ENCODE measurements around the gene GOLGA8T.
"Not testable (repeated sequence)": the region's sequence is repeated elsewhere in the genome, so short reads cannot be mapped to it uniquely, and the experiment has no call there.

Gene GOLGA8T

DNA sequence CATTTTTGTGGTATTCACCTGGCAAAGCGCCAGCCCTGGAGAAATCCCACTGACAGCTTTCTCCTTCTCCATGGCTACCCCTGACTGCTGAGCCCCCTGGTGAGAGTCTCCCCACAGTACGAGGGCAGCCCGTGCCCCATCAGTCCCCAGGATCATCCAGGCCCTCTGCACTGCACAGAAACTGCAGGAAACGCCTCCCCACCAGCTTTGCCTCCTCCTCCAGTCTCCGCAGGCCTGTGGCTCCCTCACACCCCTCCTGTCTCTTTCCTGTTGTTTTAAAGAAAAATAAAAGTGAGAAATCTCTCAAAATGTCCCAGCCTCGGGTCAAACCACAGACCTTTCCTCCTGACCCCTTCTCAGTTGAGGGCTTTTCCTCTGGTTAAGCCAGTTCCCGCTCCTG is 29.4 kb downstream of the GOLGA8T start:
- not testable (repeated sequence) for H3K27me3 ChIP-seq (ENCODE audit: control insufficient read depth in 2 of 2, insufficient read depth in 2 of 2, low read length in 2 of 2); H3K4me3 ChIP-seq (ENCODE audit: low read length in 2 of 2); H3K4me1 ChIP-seq (ENCODE audit: control insufficient read depth in 2 of 2, insufficient read depth in 2 of 2, low read length in 2 of 2); H3K9me3 ChIP-seq (ENCODE audit: control insufficient read depth in 2 of 2, low read length in 2 of 2); H3K36me3 ChIP-seq (ENCODE audit: control insufficient read depth in 2 of 2, insufficient read depth in 2 of 2, low read length in 2 of 2); H3K9ac ChIP-seq (ENCODE audit: low read depth in 1 of 2, low read length in 2 of 2); H3K27ac ChIP-seq (ENCODE audit: low read depth in 2 of 2, low read length in 2 of 2)

DNA sequence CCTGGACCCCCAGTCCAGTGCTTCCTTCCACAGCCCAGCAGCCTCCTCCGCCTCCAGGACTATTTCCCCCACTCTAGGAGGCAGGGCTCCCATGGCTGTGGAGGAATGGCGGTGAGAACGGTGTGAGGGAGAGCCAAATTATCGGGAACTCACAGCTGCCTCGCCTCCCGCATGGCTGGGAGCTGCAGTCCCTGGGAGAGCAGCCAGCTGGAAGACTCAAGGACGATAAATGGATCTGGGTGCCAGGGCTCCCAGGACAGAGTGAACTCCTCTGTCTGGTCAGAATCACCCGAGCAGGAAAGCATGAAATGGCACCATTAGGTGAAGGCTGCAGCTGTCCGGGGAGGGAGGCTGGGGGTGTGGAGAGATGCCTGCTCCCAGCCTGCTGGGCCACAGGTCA is 32.6 kb downstream of the GOLGA8T start:
- H3K9ac ChIP-seq (ENCODE audit: low read depth in 1 of 2, low read length in 2 of 2); H3K4me3 ChIP-seq (ENCODE audit: low read length in 2 of 2); H3K27me3 ChIP-seq (ENCODE audit: control insufficient read depth in 2 of 2, insufficient read depth in 2 of 2, low read length in 2 of 2); H3K9me3 ChIP-seq (ENCODE audit: control insufficient read depth in 2 of 2, low read length in 2 of 2); H3K4me1 ChIP-seq (ENCODE audit: control insufficient read depth in 2 of 2, insufficient read depth in 2 of 2, low read length in 2 of 2); H3K36me3 ChIP-seq (ENCODE audit: control insufficient read depth in 2 of 2, insufficient read depth in 2 of 2, low read length in 2 of 2); H3K27ac ChIP-seq (ENCODE audit: low read depth in 2 of 2, low read length in 2 of 2): not testable (repeated sequence)

DNA sequence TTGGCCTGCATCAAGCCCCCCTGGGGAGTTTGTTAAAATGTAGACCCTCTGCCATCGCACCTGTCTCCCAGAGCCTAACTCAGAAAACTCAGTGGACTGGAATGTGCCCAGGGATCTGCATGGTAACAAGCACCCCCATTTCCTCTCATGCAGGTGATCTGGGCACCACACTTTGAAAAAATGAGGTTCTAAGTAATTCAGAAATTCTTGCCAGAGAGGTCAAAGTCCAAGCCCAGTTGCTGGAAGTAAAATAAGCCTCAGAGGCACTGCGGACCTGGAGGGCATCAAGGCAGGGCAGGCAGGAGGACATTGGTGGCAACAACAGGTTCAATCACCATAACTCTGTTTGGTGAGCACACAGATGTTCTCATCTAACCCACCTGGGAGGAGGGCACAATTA is 33.0 kb downstream of the GOLGA8T start:
- not testable (repeated sequence) for H3K27me3 ChIP-seq (ENCODE audit: control insufficient read depth in 2 of 2, insufficient read depth in 2 of 2, low read length in 2 of 2); H3K36me3 ChIP-seq (ENCODE audit: control insufficient read depth in 2 of 2, insufficient read depth in 2 of 2, low read length in 2 of 2); H3K27ac ChIP-seq (ENCODE audit: low read depth in 2 of 2, low read length in 2 of 2)

DNA sequence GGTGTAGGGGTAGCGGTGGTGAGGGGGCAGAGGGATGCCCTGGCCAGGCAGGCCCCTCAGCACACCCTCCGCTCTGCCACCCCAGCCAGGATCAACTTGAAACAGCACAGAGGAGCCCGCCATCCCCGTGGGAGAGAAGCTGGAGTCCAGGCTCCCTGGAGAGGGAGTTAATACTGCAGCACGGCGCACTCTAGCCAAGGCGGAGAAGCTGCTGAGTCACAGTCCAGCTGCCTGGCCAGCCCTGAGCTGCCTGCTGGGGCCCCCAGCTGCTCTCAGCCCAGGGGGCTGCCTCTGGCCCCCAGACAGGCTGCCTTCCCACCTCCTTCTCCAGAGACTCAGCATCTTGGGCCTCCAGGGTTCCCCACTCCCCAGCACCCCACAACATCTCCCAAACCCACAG is 36.6 kb downstream of the GOLGA8T start:
- not testable (repeated sequence) for H3K4me3 ChIP-seq (ENCODE audit: low read length in 2 of 2); H3K4me1 ChIP-seq (ENCODE audit: control insufficient read depth in 2 of 2, insufficient read depth in 2 of 2, low read length in 2 of 2); H3K36me3 ChIP-seq (ENCODE audit: control insufficient read depth in 2 of 2, insufficient read depth in 2 of 2, low read length in 2 of 2); H3K27me3 ChIP-seq (ENCODE audit: control insufficient read depth in 2 of 2, insufficient read depth in 2 of 2, low read length in 2 of 2); H3K27ac ChIP-seq (ENCODE audit: low read depth in 2 of 2, low read length in 2 of 2); H3K9ac ChIP-seq (ENCODE audit: low read depth in 1 of 2, low read length in 2 of 2); H3K9me3 ChIP-seq (ENCODE audit: control insufficient read depth in 2 of 2, low read length in 2 of 2)

More for the DNA sequence above, 33.0 kb downstream of the GOLGA8T start:
- H3K9ac ChIP-seq (ENCODE audit: low read depth in 1 of 2, low read length in 2 of 2); H3K4me3 ChIP-seq (ENCODE audit: low read length in 2 of 2); H3K4me1 ChIP-seq (ENCODE audit: control insufficient read depth in 2 of 2, insufficient read depth in 2 of 2, low read length in 2 of 2); H3K9me3 ChIP-seq (ENCODE audit: control insufficient read depth in 2 of 2, low read length in 2 of 2): not testable (repeated sequence)

DNA sequence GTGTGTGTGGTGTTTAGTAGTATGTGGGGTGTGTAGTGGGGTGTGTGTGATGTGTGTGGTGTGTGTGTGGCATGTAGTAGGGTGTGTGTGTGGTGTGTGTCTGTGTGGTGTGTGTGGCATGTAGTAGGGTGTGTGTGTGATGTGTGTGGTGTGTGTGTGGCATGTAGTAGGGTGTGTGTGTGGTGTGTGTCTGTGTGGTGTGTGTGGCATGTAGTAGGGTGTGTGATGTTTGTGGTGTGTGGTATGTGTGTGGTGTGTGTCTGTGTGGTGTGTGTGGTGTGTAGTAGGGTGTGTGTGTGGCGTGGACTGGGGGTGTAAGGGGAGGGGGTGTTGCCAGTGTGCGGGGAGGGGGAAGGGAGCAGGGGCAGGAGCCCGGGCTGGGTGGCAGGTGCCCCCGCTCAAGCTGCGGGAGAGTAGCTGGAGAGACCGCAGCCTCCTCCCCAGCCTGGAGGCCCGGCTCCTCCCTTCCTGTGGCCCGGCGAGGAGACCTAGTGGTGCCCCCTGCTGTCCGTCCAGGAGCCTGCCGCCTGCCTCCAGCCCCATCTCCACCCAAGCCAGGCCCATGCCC is 38.3 kb downstream of the GOLGA8T start:
- H3K9me3 ChIP-seq (ENCODE audit: control insufficient read depth in 2 of 2, low read length in 2 of 2); H3K27me3 ChIP-seq (ENCODE audit: control insufficient read depth in 2 of 2, insufficient read depth in 2 of 2, low read length in 2 of 2); H3K9ac ChIP-seq (ENCODE audit: low read depth in 1 of 2, low read length in 2 of 2); H3K4me3 ChIP-seq (ENCODE audit: low read length in 2 of 2); H3K27ac ChIP-seq (ENCODE audit: low read depth in 2 of 2, low read length in 2 of 2); H3K36me3 ChIP-seq (ENCODE audit: control insufficient read depth in 2 of 2, insufficient read depth in 2 of 2, low read length in 2 of 2); H3K4me1 ChIP-seq (ENCODE audit: control insufficient read depth in 2 of 2, insufficient read depth in 2 of 2, low read length in 2 of 2): not testable (repeated sequence)

DNA sequence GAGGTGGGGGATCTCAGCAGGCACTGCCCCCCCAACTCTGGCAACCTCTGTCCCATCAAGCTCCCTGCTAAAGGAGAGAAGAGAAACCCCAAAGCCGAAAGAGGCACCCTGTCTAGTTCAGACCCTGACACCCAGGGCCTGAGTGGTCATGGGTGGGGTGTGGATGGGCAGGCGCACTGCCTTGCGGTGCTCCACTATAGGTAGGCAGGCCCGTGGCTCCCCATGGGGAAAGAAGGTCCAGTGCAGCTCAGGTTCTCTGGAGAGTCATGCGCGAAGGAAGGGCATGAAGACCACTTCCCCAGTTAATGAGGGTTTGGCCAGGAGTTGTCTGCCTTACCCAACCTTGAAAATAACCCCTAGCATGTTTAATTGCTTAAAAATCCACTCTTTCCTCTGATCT is 40.4 kb downstream of the GOLGA8T start:
- not testable (repeated sequence) for H3K4me3 ChIP-seq (ENCODE audit: low read length in 2 of 2); H3K27ac ChIP-seq (ENCODE audit: low read depth in 2 of 2, low read length in 2 of 2); H3K27me3 ChIP-seq (ENCODE audit: control insufficient read depth in 2 of 2, insufficient read depth in 2 of 2, low read length in 2 of 2); H3K9me3 ChIP-seq (ENCODE audit: control insufficient read depth in 2 of 2, low read length in 2 of 2); H3K9ac ChIP-seq (ENCODE audit: low read depth in 1 of 2, low read length in 2 of 2); H3K36me3 ChIP-seq (ENCODE audit: control insufficient read depth in 2 of 2, insufficient read depth in 2 of 2, low read length in 2 of 2); H3K4me1 ChIP-seq (ENCODE audit: control insufficient read depth in 2 of 2, insufficient read depth in 2 of 2, low read length in 2 of 2)

DNA sequence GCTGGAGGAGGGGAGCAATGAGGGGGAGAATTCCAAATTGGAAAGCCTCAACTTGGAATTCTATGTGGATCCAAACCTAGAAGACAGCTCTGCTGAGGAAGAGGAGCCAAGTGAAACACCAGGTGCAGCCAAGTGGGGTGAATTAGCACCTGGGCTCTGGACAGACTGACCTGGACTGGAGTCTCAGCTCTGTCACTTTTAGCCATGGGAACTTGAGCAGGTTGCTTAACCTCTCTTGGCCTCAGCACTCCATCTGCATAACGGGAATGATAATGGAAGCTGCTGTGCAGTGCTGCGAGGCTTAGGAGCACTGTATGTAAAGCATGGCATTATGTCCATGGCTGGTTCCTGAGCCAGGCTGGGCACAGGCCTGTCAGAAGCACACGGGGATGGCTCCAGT is 41.8 kb downstream of the GOLGA8T start:
- H3K9ac ChIP-seq (ENCODE audit: low read depth in 1 of 2, low read length in 2 of 2); H3K4me3 ChIP-seq (ENCODE audit: low read length in 2 of 2); H3K9me3 ChIP-seq (ENCODE audit: control insufficient read depth in 2 of 2, low read length in 2 of 2); H3K36me3 ChIP-seq (ENCODE audit: control insufficient read depth in 2 of 2, insufficient read depth in 2 of 2, low read length in 2 of 2); H3K27ac ChIP-seq (ENCODE audit: low read depth in 2 of 2, low read length in 2 of 2); H3K27me3 ChIP-seq (ENCODE audit: control insufficient read depth in 2 of 2, insufficient read depth in 2 of 2, low read length in 2 of 2); H3K4me1 ChIP-seq (ENCODE audit: control insufficient read depth in 2 of 2, insufficient read depth in 2 of 2, low read length in 2 of 2): not testable (repeated sequence)

DNA sequence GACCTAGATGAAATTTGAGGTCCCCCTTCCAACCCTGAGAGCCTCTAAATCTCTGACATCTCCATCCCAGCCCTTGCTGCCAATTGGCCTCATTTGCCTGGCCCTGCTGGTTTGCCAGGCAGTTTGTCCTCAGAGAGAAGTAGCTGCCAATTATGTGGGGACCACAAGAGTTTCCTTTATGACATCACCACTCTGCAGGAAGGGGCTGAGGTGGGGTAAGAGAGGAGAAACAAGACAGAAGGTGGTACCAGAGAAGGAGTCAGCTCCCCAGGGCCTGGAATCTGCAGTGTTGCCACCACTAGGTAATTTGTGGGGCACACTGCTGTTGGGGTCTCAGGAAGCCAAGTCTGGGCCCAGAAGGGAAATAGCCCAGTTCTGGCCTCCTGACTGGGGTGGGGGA is 45.0 kb downstream of the GOLGA8T start:
- not testable (repeated sequence) for H3K4me3 ChIP-seq (ENCODE audit: low read length in 2 of 2); H3K36me3 ChIP-seq (ENCODE audit: control insufficient read depth in 2 of 2, insufficient read depth in 2 of 2, low read length in 2 of 2); H3K9ac ChIP-seq (ENCODE audit: low read depth in 1 of 2, low read length in 2 of 2); H3K4me1 ChIP-seq (ENCODE audit: control insufficient read depth in 2 of 2, insufficient read depth in 2 of 2, low read length in 2 of 2); H3K27ac ChIP-seq (ENCODE audit: low read depth in 2 of 2, low read length in 2 of 2); H3K27me3 ChIP-seq (ENCODE audit: control insufficient read depth in 2 of 2, insufficient read depth in 2 of 2, low read length in 2 of 2); H3K9me3 ChIP-seq (ENCODE audit: control insufficient read depth in 2 of 2, low read length in 2 of 2)

DNA sequence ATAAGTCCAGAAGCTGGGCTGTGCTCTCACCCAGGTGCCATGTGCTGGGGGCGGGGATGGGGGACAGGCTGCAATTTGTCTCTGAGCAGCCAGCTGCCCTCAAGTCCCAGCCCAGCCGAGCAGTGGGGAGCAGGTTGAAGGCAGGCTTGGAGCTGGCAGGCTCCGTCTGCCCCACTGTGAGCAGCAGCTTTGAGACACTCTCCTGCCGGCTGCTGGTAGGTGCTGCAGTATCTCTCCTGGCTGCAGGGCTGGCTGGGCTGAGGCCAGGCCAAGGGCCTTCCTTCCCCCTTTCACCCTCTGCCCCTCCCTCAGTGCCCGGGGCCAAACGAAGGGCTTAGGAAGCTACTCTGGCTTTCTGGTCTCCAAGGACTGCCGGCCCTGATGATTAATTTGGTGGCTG is 50.6 kb downstream of the GOLGA8T start:
- H3K4me1 ChIP-seq (ENCODE audit: control insufficient read depth in 2 of 2, insufficient read depth in 2 of 2, low read length in 2 of 2); H3K4me3 ChIP-seq (ENCODE audit: low read length in 2 of 2); H3K27ac ChIP-seq (ENCODE audit: low read depth in 2 of 2, low read length in 2 of 2); H3K9me3 ChIP-seq (ENCODE audit: control insufficient read depth in 2 of 2, low read length in 2 of 2); H3K9ac ChIP-seq (ENCODE audit: low read depth in 1 of 2, low read length in 2 of 2); H3K36me3 ChIP-seq (ENCODE audit: control insufficient read depth in 2 of 2, insufficient read depth in 2 of 2, low read length in 2 of 2); H3K27me3 ChIP-seq (ENCODE audit: control insufficient read depth in 2 of 2, insufficient read depth in 2 of 2, low read length in 2 of 2): not testable (repeated sequence)

DNA sequence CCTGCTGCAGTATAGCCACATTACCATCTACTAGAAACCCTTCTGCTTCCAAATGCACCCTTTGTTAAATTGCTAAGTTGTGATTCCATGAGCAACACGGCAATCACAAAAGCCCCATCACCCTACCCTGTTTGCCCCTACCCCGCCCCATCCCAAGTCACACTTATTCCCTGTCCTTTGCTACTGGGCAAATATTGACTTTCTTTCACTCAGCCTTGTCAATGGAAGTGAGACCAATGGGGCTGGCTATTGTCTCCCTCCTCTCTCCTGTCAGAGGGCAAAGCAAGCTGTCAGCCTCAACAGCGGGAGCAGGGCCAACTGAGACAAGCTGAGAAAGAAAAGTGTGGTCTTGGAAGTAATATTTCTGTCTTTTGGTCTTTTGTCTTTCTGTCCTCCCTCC is 52.6 kb downstream of the GOLGA8T start:
- H3K4me1 ChIP-seq (ENCODE audit: control insufficient read depth in 2 of 2, insufficient read depth in 2 of 2, low read length in 2 of 2); H3K9ac ChIP-seq (ENCODE audit: low read depth in 1 of 2, low read length in 2 of 2); H3K36me3 ChIP-seq (ENCODE audit: control insufficient read depth in 2 of 2, insufficient read depth in 2 of 2, low read length in 2 of 2); H3K4me3 ChIP-seq (ENCODE audit: low read length in 2 of 2); H3K27ac ChIP-seq (ENCODE audit: low read depth in 2 of 2, low read length in 2 of 2); H3K9me3 ChIP-seq (ENCODE audit: control insufficient read depth in 2 of 2, low read length in 2 of 2); H3K27me3 ChIP-seq (ENCODE audit: control insufficient read depth in 2 of 2, insufficient read depth in 2 of 2, low read length in 2 of 2): not testable (repeated sequence)

DNA sequence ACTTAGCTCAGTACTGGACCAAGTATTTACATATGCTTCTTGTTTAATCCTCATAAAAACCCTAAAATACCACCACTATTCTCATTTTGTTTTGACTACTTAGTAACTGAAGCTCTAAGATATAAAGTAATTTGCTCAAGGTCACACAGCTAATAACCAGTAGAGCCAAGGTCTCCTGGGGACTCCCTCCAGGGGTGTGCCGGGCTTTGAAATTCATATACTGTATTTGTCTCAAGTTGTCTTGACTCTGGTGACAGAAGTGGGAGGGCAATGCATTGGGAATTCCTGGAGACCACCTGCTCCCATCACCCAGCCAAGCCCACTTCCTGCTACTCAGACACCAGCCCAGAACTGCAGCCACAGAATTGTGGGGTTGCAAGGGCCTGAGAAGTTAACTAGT is 54.9 kb downstream of the GOLGA8T start:
- not testable (repeated sequence) for H3K27me3 ChIP-seq (ENCODE audit: control insufficient read depth in 2 of 2, insufficient read depth in 2 of 2, low read length in 2 of 2); H3K4me1 ChIP-seq (ENCODE audit: control insufficient read depth in 2 of 2, insufficient read depth in 2 of 2, low read length in 2 of 2); H3K27ac ChIP-seq (ENCODE audit: low read depth in 2 of 2, low read length in 2 of 2); H3K9ac ChIP-seq (ENCODE audit: low read depth in 1 of 2, low read length in 2 of 2); H3K9me3 ChIP-seq (ENCODE audit: control insufficient read depth in 2 of 2, low read length in 2 of 2); H3K36me3 ChIP-seq (ENCODE audit: control insufficient read depth in 2 of 2, insufficient read depth in 2 of 2, low read length in 2 of 2); H3K4me3 ChIP-seq (ENCODE audit: low read length in 2 of 2)
